Neuronal stem cell (in vitro differentiated cells): Measurements from ENCODE around the gene VWA5B1.
A peak's percentile ranks its signal among the peaks of the same experiment; 100 is the strongest.

Source experiments
- DNase-seq: peaks from one replicate; pipeline ENCODE4 v3.0.0-alpha.2; 2013; ENCODE audit warnings: low spot score
- H2AFZ ChIP-seq: one replicate; pipeline ENCODE4 v1.6.1; 2013; ENCODE audit warnings: mild to moderate bottlenecking, low read length, inconsistent platforms
- H2AK5ac ChIP-seq: 2 replicates; pipeline ENCODE4 v1.6.1; 2013; ENCODE audit warnings: low read depth, mild to moderate bottlenecking, inconsistent platforms, low read length, moderate library complexity, mixed read lengths
- H2BK120ac ChIP-seq: 2 replicates; pipeline ENCODE4 v1.6.1; 2013; ENCODE audit warnings: low read depth, mild to moderate bottlenecking, inconsistent platforms, low read length, moderate library complexity, mixed read lengths
- H2BK12ac ChIP-seq: one replicate; pipeline ENCODE4 v1.6.1; 2013; ENCODE audit warnings: low read length, inconsistent platforms
- H2BK15ac ChIP-seq: 2 replicates; pipeline ENCODE4 v1.6.1; 2013; ENCODE audit warnings: mild to moderate bottlenecking, low read length, inconsistent platforms, mixed read lengths
- H2BK5ac ChIP-seq: one replicate; pipeline ENCODE4 v1.6.1; 2013; ENCODE audit warnings: inconsistent platforms, mild to moderate bottlenecking, low read length, moderate library complexity
- H3K14ac ChIP-seq: one replicate; pipeline ENCODE4 v1.6.1; 2013; ENCODE audit warnings: low read length, inconsistent platforms
- H3K18ac ChIP-seq: 2 replicates; pipeline ENCODE4 v1.6.1; 2013; ENCODE audit warnings: low read length, inconsistent platforms
- H3K23ac ChIP-seq: 2 replicates; pipeline ENCODE4 v1.6.1; 2013; ENCODE audit warnings: low read depth, mild to moderate bottlenecking, mixed read lengths, low read length, inconsistent platforms; ENCODE audit not compliant: poor library complexity
- H3K27ac ChIP-seq: replicated peaks from 3 replicates; pipeline ENCODE4 v1.5.1; 2013; ENCODE audit warnings: low read length, inconsistent platforms
- H3K27me3 ChIP-seq, 3 experiments: 2 replicates each; pipeline ENCODE4 v1.6.1; 2013; ENCODE audit warnings: low read length in 3 of 3, mild to moderate bottlenecking in 2 of 3, inconsistent platforms in 1 of 3, low read depth in 1 of 3, mixed read lengths in 1 of 3, moderate library complexity in 1 of 3; ENCODE audit not compliant: control insufficient read depth in 3 of 3, insufficient read depth in 3 of 3
- H3K36me3 ChIP-seq, 2 donors: replicated peaks in 1 of 2; 2 replicates each; pipeline ENCODE4 v1.6.1; 2013; ENCODE audit warnings: low read length in 2 of 2; ENCODE audit not compliant: control insufficient read depth in 2 of 2, insufficient read depth in 2 of 2
- H3K4ac ChIP-seq: 2 replicates; pipeline ENCODE4 v1.6.1; 2013; ENCODE audit warnings: inconsistent platforms, mild to moderate bottlenecking, low read length, moderate library complexity
- H3K4me1 ChIP-seq, 2 donors: 1 replicate in 1 of 2; 2 replicates in 1 of 2; pipeline ENCODE4 v1.6.1; 2013; ENCODE audit warnings: low read length in 2 of 2, low read depth in 1 of 2; ENCODE audit not compliant: control insufficient read depth in 2 of 2, insufficient read depth in 1 of 2
- H3K4me2 ChIP-seq: one replicate; pipeline ENCODE4 v1.6.1; 2013; ENCODE audit warnings: mild to moderate bottlenecking, low read length, inconsistent platforms; ENCODE audit not compliant: insufficient read depth, poor library complexity, severe bottlenecking
- H3K4me3 ChIP-seq, 2 donors: 2 replicates each; pipeline ENCODE4 v1.5.1; 2013; ENCODE audit warnings: low read length in 2 of 2, mild to moderate bottlenecking in 2 of 2, inconsistent platforms in 1 of 2, moderate library complexity in 1 of 2
- H3K79me1 ChIP-seq: one replicate; pipeline ENCODE4 v1.6.1; 2013; ENCODE audit warnings: low read depth, mild to moderate bottlenecking, inconsistent platforms, low read length, moderate library complexity
- H3K9ac ChIP-seq: one replicate; pipeline ENCODE4 v1.6.1; 2013; ENCODE audit warnings: mild to moderate bottlenecking, low read depth, low read length, inconsistent platforms; ENCODE audit not compliant: poor library complexity
- H3K9me3 ChIP-seq, 2 donors: replicated peaks in 1 of 2; 2 replicates each; pipeline versions ENCODE3 to v1.6.1; 2013; ENCODE audit warnings: low read length in 2 of 2, mild to moderate bottlenecking in 2 of 2, inconsistent platforms in 1 of 2, low read depth in 1 of 2, mixed read lengths in 1 of 2, moderate library complexity in 1 of 2; ENCODE audit not compliant: control insufficient read depth in 2 of 2, insufficient read depth in 1 of 2
- H4K8ac ChIP-seq: one replicate; pipeline ENCODE4 v1.6.1; 2013; ENCODE audit warnings: low read depth, mild to moderate bottlenecking, inconsistent platforms, low read length, moderate library complexity
- H4K91ac ChIP-seq: one replicate; pipeline ENCODE4 v1.6.1; 2013; ENCODE audit warnings: low read length, low read depth, mild to moderate bottlenecking, inconsistent platforms; ENCODE audit not compliant: poor library complexity
- WGBS, 2 donors: extraction: QIAGEN DNeasy Blood & Tissue Kit; methylation state at CpG; one replicate each; pipeline ENCODE4 v1.1.7; 2013; ENCODE audit warnings: missing lambda C conversion rate in 2 of 2, mixed read lengths in 1 of 2; ENCODE audit not compliant: insufficient read length in 2 of 2, insufficient replicate concordance in 1 of 2; ENCODE audit errors: extremely low coverage in 2 of 2; 5-methylcytosine and 5-hydroxymethylcytosine counted together

The VWA5B1 gene

GRCh38 chr1:20336105-20336605 is 45.5 kb downstream of the VWA5B1 start:
- Histone ChIP-seq H3K4me2 (no peak overlapping the region), H2AK5ac (no peak overlapping the region), H3K4ac (no peak overlapping the region), H3K4me3 (no peak overlapping the region), H3K27me3 (peaks cover 0 to 7% (median 0%) of the 10 kb centered on the region in 3 experiments), H2BK15ac (no peak overlapping the region), H2BK120ac (no peak overlapping the region), H3K27ac (no peak overlapping the region), H4K91ac (no peak overlapping the region), H2BK5ac (no peak overlapping the region), H4K8ac (no peak overlapping the region), H3K36me3 (no peaks in the 10 kb centered on the region), H2AFZ (no peak overlapping the region), H3K79me1 (no peaks in the 10 kb centered on the region), H3K9ac (no peak overlapping the region), H3K9me3 (no peaks in the 10 kb centered on the region), H3K4me1 (peaks cover 0 to 10% of the 10 kb centered on the region in 2 donors), H3K18ac (peak overlapping the region; percentile 52), H3K23ac (no peak overlapping the region), H3K14ac (no peak overlapping the region), H2BK12ac (no peak overlapping the region)
- no CpG with 5 or more reads among the region's 13 CpGs for WGBS, 2 donors
- DNase-seq: no peak

GRCh38 chr1:20337581-20337980 is 46.9 kb downstream of the VWA5B1 start:
- H4K8ac ChIP-seq: no peak overlapping the region
- peak overlapping the region; percentile 84 for H3K18ac ChIP-seq
- H2BK120ac ChIP-seq: no peak overlapping the region
- no peaks in the 10 kb centered on the region for H3K9me3 ChIP-seq
- H3K14ac ChIP-seq: no peak overlapping the region
- H3K27me3 ChIP-seq: peaks cover 0 to 14% (median 0%) of the 10 kb centered on the region in 3 experiments
- no peak overlapping the region for H3K4me3 ChIP-seq
- no CpG with 5 or more reads among the region's 7 CpGs for WGBS, 2 donors
- no peak overlapping the region for H2BK5ac ChIP-seq
- no peak for DNase-seq
- H3K27ac ChIP-seq: no peak overlapping the region
- H4K91ac ChIP-seq: no peak overlapping the region
- no peaks in the 10 kb centered on the region for H3K36me3 ChIP-seq
- H3K4ac ChIP-seq: no peak overlapping the region
- H3K9ac ChIP-seq: no peak overlapping the region
- no peaks in the 10 kb centered on the region for H3K79me1 ChIP-seq
- H3K23ac ChIP-seq: no peak overlapping the region
- H2AK5ac ChIP-seq: peak overlapping the region; percentile 78
- H2BK12ac ChIP-seq: peak overlapping the region; percentile 35
- H2AFZ ChIP-seq: no peak overlapping the region
- H2BK15ac ChIP-seq: peak overlapping the region; percentile 54
- H3K4me2 ChIP-seq: no peak overlapping the region
- peaks cover 0 to 11% of the 10 kb centered on the region in 2 donors for H3K4me1 ChIP-seq

GRCh38 chr1:20339811-20340457 is 49.3 kb downstream of the VWA5B1 start:
- no peak overlapping the region for H2BK120ac ChIP-seq
- no peaks in the 10 kb centered on the region for H3K79me1 ChIP-seq
- no peak overlapping the region for H2AK5ac ChIP-seq
- no peak overlapping the region for H4K91ac ChIP-seq
- peak; percentile 45 for DNase-seq
- no peak overlapping the region for H3K23ac ChIP-seq
- no peak overlapping the region for H3K18ac ChIP-seq
- no peak overlapping the region for H2AFZ ChIP-seq
- H3K9ac ChIP-seq: no peak overlapping the region
- no peak overlapping the region for H3K4me2 ChIP-seq
- no peak overlapping the region for H2BK12ac ChIP-seq
- H3K4me3 ChIP-seq: peak overlapping the region in 1 of 2 donors; percentile 46
- H3K36me3 ChIP-seq: no peaks in the 10 kb centered on the region
- no peak overlapping the region for H4K8ac ChIP-seq
- no peak overlapping the region for H3K4ac ChIP-seq
- no peak overlapping the region for H2BK15ac ChIP-seq
- H3K27ac ChIP-seq: no peak overlapping the region
- no peak overlapping the region for H2BK5ac ChIP-seq
- no CpG with 5 or more reads among the region's 9 CpGs for WGBS, 2 donors
- peak overlapping the region; percentile 42 for H3K14ac ChIP-seq
- H3K9me3 ChIP-seq: no peaks in the 10 kb centered on the region
- peaks cover 0 to 23% (median 0%) of the 10 kb centered on the region in 3 experiments for H3K27me3 ChIP-seq
- peaks cover 0 to 19% of the 10 kb centered on the region in 2 donors for H3K4me1 ChIP-seq

GRCh38 chr1:20342294-20343148 is 51.8 kb downstream of the VWA5B1 start:
- H3K27me3 ChIP-seq: peaks cover 0 to 18% (median 0%) of the 10 kb centered on the region in 3 experiments
- H3K27ac ChIP-seq: no peak overlapping the region
- peak overlapping the region; percentile 97 for H3K14ac ChIP-seq
- peak overlapping the region; percentile 98 for H2BK12ac ChIP-seq
- no CpG with 5 or more reads among the region's 17 CpGs for WGBS, 2 donors
- peak overlapping the region; percentile 89 for H3K4ac ChIP-seq
- H2BK120ac ChIP-seq: peak overlapping the region; percentile 87
- peak overlapping the region; percentile 90 for H3K9ac ChIP-seq
- peak overlapping the region in 1 of 2 donors; percentile 83 for H3K4me3 ChIP-seq
- H3K4me2 ChIP-seq: peak overlapping the region; percentile 80
- H2BK15ac ChIP-seq: peak overlapping the region; percentile 99
- H4K8ac ChIP-seq: peak overlapping the region; percentile 82
- peak overlapping the region; percentile 95 for H2AK5ac ChIP-seq
- H3K9me3 ChIP-seq: no peaks in the 10 kb centered on the region
- peak overlapping the region; percentile 98 for H3K18ac ChIP-seq
- peaks cover 0 to 16% of the 10 kb centered on the region in 2 donors for H3K4me1 ChIP-seq
- peak overlapping the region; percentile 95 for H2BK5ac ChIP-seq
- H3K79me1 ChIP-seq: no peaks in the 10 kb centered on the region
- H3K36me3 ChIP-seq: no peaks in the 10 kb centered on the region
- no peak overlapping the region for H2AFZ ChIP-seq
- H4K91ac ChIP-seq: no peak overlapping the region
- DNase-seq: no peak
- peak overlapping the region; percentile 96 for H3K23ac ChIP-seq
